Stimulated activated CD8-positive, alpha-beta memory T cell treated with anti-CD3 and anti-CD28 coated beads, Interleukin-4, amount 100 ng/mL, for 24 hours (primary cell): Measurements from ENCODE around the gene ELANE.
"Not testable (repeated sequence)": the region's sequence is repeated elsewhere in the genome, so short reads cannot be mapped to it uniquely, and the experiment has no call there.

Experiments used
- DNase-seq: peaks from one replicate; pipeline ENCODE4 v3.0.0-alpha.2; 2020; ENCODE audit warnings: low read depth

Gene ELANE

DNA sequence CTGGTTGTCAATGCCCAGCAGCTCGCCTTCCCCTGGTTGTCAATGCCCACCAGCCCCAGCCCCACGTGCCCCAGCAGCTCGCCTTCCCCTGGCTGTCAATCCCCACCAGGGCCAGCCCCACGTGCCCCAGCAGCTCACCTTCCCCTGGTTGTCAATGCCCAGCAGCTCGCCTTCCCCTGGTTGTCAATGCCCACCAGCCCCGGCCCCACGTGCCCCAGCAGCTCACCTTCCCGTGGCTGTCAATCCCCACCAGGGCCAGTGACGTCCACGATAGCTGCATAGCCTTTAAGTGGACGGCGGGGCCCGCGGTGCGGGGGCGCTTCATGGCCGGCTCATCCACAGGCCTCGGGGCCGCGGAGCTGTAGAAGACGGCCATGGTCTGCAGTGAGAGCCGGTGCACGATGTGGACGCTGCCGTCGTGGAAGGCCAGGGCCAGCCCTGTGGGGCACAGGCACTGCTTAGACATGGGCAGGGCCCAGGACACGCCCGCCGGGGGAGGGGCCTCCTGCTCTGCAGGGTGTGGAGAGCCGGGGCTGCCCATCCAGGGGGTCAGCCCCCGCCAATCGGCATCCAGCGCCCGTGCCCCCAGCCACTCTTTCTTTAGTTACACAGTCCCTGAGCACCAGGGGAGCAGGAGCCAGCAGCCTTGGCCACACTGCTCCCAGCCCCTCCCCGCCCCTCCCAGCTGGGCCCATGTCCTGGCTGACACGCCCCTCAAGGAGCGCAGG, 27.8 kb downstream of the ELANE start:
- DNase-seq, result no peak

DNA sequence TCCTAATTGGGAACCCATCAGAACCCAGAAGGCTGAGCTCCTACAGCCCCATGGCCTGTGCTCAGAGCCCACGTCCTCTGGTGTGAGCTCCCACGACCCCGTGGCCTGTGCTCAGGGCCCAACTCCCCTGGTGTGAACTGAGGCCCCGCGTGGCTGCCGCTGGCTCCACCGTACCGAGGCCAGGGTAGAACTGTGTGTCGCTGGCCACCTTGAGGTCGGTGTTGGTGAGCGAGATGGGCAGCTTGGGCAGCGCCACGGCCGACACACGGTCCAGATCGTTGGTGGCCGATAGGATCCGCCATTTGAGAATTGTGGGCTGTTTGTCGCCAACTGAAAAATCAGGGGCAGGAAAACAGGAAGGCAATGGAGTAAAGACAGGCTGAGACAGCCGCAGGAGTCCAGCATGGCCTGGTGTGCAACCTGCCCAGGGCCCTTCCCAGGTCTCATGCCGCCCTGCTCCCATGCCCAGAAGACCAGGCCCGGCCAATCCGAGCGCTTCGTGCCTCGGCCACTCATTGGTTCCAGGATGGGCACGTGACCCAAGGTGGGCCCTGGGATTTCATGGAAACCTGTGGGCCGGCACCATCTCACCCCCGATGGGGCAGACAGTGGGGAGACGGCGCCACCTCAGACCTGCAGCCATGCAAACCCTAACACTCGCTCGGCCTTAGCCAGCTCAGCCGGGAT, 29.4 kb downstream of the ELANE start:
- no peak for DNase-seq

DNA sequence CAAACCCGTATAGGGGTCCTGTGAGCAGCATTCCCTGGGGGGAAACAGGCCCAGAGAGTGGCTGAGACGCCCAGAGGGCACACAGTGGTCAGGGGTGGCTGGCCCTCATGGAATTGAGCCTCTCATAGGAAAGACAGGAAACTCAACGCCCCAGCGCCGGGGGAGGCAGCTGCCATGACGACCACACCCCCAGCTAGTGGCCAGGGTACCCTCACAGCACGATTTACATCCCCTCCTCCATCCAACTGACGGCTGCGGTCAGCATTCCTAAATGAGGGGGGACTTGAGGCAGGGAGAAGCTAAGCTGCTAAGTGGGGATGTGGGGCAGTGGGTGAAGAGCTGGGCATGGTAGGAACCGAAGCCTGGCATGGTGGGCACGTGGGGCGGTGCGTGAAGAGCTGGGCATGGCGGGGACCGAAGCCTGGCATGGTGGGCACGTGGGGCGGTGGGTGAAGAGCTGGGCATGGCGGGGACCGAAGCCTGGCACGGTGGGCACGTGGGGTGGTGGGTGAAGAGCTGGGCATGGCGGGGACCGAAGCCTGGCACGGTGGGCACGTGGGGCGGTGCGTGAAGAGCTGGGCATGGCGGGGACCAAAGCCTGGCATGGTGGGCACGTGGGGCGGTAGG, 30.9 kb downstream of the ELANE start:
- DNase-seq, result no peak

DNA sequence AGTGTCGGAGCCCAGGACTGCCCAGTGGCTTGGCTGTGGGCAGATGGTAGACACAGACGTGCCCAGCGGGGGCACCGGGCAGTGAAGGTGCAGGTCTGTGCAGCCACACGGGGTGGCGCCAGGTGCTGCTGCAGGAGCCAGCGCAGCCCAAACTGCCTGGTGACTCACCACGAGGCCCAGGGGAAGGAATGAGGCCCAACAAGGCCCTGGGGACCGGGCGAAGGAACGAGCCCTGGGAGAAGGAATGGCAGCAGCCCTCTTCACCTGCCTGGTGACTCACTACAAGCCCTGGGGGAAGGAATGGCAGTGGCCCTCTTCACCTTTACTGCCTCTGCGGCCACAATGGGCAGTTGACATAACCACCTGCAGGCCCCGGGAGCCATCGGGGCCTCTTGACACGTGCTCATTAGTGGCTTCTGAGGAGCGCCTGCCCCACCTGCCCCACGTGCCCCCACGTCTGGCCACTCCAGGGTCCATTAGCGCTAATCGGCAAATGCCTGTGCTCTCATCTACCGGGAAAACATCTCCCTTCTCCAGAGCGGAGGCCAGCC, 31.6 kb downstream of the ELANE start:
- DNase-seq, result no peak

DNA sequence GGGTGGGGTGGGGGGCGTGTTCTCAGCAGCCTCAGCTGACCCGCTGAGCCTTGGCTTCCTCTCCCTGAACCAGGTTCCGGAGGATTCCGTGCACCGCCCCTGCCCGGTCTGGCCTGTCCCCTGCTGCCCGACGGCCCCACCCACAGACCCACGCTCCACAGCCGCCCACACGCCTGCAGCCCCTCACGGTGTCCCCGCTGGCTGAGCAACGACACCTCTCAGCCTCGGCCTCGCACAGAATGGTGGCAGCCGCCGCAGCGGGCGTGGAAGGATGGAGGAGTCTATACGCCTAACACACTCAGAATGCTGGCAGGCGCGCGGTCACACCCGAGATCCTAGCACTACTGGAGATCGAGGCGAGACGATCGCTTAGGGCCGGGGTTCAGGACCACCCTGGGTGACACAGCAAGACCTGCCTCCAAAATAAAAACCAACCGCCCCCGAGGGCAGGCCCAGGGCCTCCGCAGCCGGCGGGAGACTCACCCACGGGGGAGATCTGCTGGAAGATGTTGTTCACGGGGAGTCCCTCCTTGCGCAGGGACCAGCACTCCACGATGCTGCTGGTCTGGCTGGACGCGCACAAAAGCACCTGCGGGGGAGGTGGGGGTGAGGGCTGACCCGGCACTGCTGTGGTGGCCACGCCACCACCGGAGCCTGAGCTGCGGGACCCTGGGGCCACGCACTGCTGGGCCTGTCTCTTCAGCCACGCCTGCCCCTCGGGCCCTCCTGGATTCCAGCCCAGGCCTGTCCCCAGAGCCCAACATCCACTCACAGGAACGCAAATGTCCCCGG, 32.5 kb downstream of the ELANE start:
- no peak for DNase-seq

DNA sequence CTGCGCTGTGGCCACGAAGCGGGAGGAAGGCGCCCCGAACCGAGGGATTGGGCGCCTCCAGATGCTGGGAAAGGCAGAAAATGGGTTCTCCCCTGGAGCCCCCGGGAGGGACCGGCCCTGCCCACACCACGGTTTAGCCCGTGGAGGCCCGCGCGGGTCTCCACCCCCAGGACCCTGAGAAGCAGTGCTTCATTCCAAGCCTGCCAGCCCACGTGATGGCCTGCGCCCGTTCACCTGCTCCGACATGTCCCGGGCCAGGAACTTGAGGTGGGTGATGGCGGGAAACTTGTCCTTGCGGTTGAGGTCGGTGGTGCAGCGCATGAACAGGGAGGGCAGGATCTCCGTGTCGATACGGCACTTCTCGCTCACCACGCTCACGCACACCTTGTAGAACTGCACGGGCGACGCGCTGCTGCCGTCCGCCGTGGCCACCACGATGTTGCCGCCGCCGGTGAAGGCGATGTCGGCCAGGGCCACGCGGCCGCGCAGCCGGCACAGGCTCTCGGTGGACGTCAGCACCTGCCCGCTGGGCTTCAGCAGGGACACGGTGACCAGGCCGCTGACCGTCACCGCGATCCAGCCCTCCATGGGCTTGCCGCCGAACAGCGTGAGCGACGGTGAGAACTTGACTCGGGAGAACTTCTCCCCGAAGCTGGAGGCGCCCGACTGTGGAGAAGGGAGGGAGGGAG, 33.6 kb downstream of the ELANE start:
- DNase-seq, result no peak

DNA sequence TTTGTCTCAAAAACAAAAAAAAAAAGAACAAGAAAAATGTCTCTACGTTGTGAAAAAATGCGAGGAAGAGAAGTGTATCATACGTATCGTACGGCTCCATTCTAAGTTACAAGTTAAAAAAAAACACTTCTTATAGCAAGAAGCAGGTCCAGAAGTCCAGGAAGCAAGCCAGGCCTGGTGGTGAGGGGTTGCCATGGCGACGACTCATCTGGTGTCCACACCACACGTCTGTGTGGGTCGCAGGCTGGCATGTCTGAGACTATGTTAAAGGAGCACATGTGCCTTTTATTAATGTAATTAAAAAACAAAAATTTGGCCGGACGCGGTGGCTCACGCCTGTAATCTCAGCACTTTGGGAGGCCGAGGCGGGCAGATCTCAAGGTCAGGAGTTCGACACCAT, 35.0 kb downstream of the ELANE start:
- DNase-seq, result no peak

DNA sequence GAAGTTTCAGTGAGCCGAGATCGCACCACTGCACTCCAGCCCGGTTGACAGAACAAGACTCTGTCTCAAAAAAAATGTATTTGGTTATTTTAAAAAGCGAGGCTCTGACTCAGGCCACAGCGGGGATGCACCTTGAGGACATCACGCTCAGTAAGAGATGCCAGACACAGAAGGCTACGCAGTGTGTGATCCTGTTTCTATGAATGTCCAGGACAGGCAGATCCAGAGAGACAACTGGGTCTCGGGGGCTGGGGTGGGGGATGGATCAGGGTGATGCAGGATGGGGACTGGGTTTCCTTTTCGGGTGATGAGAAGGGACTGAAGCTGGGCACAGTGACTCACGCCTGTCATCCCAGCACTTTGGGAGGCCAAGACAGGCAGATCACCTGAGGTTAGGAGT, 35.5 kb downstream of the ELANE start:
- no peak for DNase-seq

DNA sequence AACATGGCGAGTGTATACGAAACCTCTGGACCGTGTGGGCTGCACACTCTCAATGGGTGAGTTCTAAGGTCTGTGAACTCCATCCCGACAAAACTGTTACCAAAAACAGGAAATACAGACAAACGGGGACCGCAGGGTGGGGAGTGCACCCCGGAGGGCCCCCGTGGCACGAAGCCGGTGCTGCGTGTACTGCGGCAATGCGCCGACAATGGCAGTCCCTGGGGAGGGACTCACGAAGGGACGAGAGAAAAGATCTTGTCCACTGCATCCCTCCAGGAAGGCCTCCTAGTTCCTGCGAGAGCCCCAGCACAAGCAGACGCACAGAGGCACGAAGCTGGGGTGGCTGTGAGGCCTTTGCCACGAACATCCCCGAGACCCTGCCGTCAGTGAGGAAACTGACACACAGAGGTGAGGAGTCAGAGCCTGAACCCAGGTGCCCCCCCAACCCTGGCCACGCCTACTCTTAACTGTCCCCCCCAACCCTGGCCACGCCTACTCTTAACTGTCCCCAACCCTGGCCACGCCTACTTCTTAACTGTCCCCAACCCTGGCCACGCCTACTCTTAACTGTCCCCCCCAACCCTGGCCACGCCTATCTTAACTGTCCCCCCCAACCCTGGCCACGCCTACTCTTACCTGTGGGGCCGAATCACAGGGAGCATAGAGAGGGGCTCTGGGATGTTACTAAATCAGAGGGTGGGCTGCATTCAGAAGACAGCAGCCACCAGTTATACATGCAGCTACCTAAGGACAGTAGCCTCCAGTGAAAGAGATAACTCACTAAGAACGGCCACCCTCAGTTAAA, 36.7 kb downstream of the ELANE start:
- DNase-seq, result no peak

DNA sequence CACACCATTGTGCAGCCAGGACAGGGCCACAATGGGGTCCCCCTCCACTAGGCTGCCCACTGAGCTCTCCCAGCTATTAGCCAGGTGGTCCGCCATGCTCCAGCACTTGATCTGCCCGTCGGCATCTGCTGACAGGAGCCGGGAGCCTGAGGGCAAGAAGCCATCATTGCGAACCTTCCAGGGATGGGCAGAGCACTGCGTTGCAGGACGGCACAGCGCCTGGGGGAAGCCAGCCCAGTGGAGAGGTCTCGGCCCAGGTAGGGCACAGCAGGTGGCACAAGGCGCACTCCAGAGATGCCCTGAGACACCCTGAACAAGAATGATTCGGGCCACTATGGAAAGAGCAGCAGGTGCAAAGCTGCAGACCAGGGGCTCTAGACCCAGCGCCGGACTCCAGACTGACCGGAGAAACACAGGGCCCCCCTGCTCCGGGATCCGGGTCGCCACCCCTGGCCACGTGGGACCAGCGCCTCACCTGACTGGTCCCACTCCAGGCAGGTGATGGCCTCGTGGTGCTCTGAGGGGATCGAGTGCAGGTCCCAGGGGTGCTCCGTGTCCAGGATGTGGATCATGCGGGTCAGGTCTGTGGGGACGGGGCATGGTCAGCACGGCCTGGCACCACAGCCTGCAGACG, 37.7 kb downstream of the ELANE start:
- no peak for DNase-seq

DNA sequence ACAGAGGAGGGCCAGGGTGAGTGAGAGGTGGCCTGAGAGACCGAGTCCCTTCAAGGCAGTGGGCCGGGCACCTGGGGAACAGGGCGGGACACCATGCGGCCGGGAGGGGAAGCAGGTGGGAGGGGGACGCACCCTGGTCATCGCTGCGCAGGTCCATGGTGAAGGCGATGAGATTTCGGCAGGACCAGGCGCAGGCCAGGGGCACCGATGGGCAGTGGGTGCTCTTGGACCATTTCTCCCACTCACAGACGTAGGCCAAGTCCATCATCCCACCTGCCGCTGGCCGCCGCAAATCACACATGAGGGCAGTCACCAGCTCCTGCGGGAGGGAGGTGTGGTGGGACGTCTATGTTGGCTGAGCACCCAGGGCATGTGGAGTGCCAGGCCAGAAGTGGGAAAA, 38.7 kb downstream of the ELANE start:
- DNase-seq, result no peak

DNA sequence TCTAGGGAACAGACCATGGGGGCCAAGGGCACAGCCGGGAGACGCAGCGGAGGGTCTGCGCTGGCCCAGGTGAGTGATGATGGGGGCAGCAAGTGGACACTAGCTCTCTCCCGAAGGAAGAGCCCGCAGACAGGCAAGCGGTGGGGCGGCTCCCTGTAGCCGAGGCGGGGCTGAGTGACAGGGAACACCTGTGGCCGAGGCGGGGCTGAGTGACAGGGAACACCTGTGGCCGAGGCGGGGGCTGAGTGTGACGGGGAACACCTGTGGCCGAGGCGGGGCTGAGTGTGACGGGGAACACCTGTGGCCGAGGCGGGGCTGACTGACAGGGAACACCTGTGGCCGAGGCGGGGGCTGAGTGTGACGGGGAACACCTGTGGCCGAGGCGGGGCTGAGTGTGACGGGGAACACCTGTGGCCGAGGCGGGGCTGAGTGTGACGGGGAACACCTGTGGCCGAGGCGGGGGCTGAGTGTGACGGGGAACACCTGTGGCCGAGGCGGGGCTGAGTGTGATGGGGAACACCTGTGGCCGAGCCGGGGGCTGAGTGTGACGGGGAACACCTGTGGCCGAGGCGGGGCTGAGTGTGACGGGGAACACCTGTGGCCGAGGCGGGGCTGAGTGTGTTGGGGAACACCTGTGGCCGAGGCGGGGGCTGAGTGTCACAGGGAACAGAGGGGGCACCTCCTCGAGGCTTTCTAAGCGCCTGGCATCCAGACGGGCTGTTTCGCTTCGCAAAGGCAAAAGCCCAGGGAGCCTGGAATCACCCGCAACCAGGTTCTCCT, 39.5 kb downstream of the ELANE start:
- not testable (repeated sequence) for DNase-seq

DNA sequence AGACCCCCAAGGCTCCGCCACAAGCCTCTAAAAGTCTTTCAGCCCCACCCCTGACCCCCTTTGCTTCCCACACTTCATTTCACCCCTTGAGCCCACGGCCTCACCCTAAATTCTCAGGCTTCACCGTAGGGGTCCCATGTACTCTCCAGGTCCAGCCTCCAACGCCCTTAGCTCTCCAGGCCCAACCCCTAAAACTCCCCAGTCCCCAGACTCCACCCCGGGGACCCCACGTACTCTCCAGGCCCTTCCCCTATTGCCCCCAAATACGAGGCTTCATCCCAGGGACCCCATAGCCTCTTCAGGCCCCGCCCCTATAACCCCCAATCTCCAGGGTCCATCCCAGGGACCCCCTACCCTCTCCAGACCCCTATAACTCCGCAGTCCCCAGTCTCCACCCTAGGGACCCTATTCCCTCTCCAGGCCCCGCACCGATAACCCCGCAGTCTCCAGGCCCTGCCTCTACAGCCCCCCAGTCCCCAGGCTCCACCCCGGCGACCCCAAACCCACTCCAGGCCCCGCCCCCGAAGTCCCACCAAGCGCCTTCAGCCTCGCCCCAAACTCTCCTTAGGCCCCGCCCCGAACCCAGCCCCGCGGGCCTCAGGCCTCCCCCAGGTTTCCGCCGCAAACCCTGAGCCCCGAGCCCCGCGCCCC, 40.3 kb downstream of the ELANE start:
- no peak for DNase-seq

DNA sequence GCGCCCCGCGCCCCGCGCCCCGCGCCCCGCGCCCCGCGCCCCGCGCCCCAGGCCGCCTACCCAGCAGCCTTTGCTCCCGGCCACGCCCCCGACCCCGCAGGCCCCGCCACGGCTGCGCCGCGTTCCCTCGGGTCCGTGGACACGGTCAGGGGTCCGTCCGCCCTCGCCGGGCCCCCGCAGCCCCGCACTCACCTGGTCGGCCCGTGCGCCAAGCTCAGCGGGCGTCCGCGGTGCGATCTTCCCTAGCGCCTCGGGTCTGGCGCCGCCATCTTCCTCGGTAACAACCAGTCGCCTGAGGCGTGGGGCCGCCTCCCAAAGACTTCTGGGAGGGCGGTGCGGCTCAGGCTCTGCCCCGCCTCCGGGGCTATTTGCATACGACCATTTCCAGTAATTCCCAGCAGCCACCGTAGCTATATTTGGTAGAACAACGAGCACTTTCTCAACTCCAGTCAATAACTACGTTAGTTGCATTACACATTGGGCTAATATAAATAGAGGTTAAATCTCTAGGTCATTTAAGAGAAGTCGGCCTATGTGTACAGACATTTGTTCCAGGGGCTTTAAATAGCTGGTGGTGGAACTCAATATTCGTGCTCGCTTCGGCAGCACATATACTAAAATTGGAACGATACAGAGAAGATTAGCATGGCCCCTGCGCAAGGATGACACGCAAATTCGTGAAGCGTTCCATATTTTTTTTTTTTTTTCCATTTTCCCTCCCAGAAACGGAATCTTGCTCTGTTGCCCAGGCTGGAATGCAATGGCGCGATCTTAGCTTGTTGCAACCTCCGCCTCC, 41.0 kb downstream of the ELANE start, which contains the start of the genes MED16 and RNU6-9:
TSS of gene MED16 (minus strand) at position 294 of the 796 bp plus-strand sequence. CDS start 2,056 bp downstream, outside the sequence.
TSS of gene RNU6-9 (plus strand) at position 591 of the 796 bp plus-strand sequence.
- DNase-seq, result peak; percentile 78

DNA sequence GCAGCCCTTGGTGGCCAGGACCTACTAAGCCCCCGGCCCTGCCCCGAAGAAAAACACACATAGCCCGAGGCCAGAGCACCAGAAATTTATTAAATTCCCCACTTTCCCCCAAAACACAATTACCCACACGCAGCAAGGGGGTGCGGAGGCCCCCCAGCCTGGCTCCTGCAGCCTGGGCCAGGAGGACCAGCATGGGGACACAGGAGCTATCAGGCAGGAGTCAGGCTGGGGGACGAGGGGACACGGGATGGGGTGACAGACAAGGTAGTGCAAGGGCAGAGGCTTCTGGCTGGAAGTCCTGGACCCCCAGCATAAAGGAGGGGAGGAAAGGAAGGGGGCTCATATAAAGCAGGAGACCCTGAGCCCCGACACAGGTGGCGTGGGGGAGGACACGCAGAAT, 44.3 kb downstream of the ELANE start:
- DNase-seq, result no peak

DNA sequence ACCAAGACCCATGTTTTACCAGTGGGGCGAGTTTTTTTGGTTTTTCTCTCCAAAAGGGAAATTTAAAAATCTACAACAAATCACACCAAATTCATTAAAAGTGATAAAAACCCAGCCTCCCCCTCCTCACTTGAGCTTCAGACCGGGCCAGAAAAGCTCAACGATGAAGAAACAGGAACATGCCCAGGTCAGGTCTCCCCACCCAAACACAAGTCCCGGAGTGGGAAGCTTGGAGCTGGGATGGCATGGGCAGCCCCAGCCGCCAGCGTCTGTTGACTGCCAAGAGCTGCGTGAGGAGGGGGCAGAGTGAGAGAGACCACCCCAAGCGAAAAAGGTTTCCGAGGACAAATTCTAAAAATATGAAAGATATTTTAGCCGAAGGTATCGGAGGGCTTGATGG, 44.9 kb downstream of the ELANE start:
- DNase-seq, result no peak

DNA sequence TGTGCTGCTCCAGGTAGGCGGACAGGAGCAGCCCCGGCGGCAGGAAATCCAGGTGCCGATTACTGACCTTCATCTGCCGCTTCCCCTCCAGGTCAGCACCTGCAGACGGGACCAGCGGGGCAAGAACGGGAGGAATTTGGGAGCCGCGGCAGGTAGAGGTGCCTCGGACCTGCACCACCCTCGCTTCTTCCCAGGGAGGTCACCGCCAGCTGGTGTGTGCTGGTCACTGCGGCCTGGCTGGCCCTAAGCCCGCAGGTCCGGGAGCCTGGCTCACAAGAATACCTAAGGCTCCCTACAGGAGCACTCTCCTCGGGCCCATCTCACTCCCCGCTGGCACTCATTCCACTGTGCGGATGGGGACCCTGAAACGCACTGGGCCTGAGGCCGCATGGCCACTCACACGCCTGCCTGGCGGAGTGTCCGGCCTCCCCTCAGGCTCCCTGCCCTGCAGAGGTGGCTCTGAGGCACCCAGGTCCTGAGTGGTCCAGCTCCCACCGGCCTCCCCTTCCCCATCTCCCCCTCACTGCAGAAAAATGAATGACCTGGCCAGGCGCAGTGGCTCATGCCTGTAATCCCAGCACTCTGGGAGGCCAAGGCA, 45.4 kb downstream of the ELANE start:
- no peak for DNase-seq

DNA sequence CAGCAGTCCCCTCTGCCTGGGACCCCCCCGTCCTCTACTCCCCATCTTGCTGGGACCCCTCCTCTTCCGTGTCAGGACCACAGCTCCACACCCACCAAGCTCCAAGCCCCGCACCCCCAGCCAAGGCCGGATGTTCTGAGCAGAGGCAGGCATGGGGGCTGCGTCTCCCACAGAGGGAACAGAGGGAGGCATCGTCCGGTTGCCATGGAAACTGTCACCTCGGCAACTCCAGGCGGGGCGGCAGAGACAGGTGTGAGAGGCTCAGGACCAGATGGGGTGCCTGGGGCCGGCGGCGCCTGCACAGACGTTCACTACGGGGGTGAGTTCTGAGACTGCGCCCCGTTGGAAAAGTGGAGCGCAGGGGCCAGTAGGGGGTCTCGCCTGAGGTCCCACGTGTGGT, 46.6 kb downstream of the ELANE start:
- no peak for DNase-seq
